Kidney (tissue), 14 donors: ENCODE results near the gene TLL2. TPM values are rescaled to one million over a fixed set of nuclear protein-coding genes. Genes with fewer than 3 reads are reported as not detected.

Experiments used
- DNase-seq, 5 donors: peaks; one replicate each; pipeline ENCODE4 v3.0.0-alpha.2; 2013 to 2020
- FAIRE-seq: peaks from 2 replicates; lab custom pipeline; 2012; peaks lifted over from hg19 to GRCh38; lab: Jason Lieb, UNC
- H3K27ac ChIP-seq, 2 donors: one replicate each; pipeline ENCODE4 v1.7.0; 2013; ENCODE audit warnings: low read depth in 2 of 2, low read length in 2 of 2, inconsistent platforms in 1 of 2
- H3K27me3 ChIP-seq: one replicate; pipeline ENCODE4 v1.7.1; 2013; ENCODE audit warnings: low read length, inconsistent platforms; ENCODE audit not compliant: control insufficient read depth, insufficient read depth
- H3K36me3 ChIP-seq, 3 donors: one replicate each; pipeline versions ENCODE4 v1.7.0 to v1.7.1; 2013; ENCODE audit warnings: low read length in 3 of 3, control low read depth in 1 of 3, inconsistent platforms in 1 of 3; ENCODE audit not compliant: insufficient read depth in 3 of 3, control insufficient read depth in 2 of 3
- H3K4me1 ChIP-seq, 3 donors: one replicate each; pipeline versions ENCODE4 v1.7.0 to v1.7.1; 2013; ENCODE audit warnings: low read length in 3 of 3, inconsistent platforms in 1 of 3, low read depth in 1 of 3; ENCODE audit not compliant: control insufficient read depth in 2 of 3, insufficient read depth in 2 of 3
- H3K4me3 ChIP-seq, 3 donors: one replicate each; pipeline versions ENCODE4 v1.7.0 to v1.8.1; 2013; ENCODE audit warnings: low read length in 3 of 3, control low read depth in 1 of 3, inconsistent platforms in 1 of 3
- H3K9ac ChIP-seq, 3 donors: one replicate each; pipeline versions ENCODE4 v1.7.0 to v1.7.1; 2013; ENCODE audit warnings: low read length in 3 of 3, control low read depth in 1 of 3, inconsistent platforms in 1 of 3
- H3K9me3 ChIP-seq, 3 donors: one replicate each; pipeline versions ENCODE4 v1.7.0 to v1.7.1; 2013; ENCODE audit warnings: low read length in 3 of 3, control low read depth in 1 of 3, inconsistent platforms in 1 of 3; ENCODE audit not compliant: control insufficient read depth in 2 of 3, insufficient read depth in 1 of 3
- CTCF ChIP-seq: IDR thresholded peaks from 3 replicates; pipeline ENCODE4 v1.5.1; 2012; ENCODE audit warnings: mild to moderate bottlenecking, moderate library complexity, borderline replicate concordance; ENCODE audit not compliant: insufficient read depth; ENCODE audit errors: extremely low read depth
- intact Hi-C: fragments of 100-400 bp; cut with DNase I; formaldehyde crosslinking; loops from one replicate; pipeline ENCODE4 v1.11.1; 2022
- polyA plus RNA-seq: library from polyadenylated mRNA; stranded (reverse); fragments of 350-450 nt; fragmentation: Illumina TruSeq; extraction: RNeasy Lipid Tissue Mini Kit (QIAGEN cat#74804); gene quantifications from one replicate; pipeline ENCODE4 v1.2.3, GENCODE V29; 2014; ENCODE audit warnings: low read depth, low replicate concordance; ENCODE audit not compliant: insufficient read depth
- total RNA-seq: library from RNA; stranded (reverse); fragmentation: NEBNext Ultra II Directional; extraction: Animal tissue kit (Norgen Biotek cat#: 25700); gene quantifications from one replicate; pipeline ENCODE4 v1.2.1, GENCODE V29; 2021
- donor health status: control.
- donor health status: control.
- donor health status: control.
- donor health status: control.
- donor health status: control.
- donor health status: DM: yes; HTN: yes; CAD: no.
- donor health status: Normal renal cell carcinoma (clear cell type).

TLL2 gene
- total and polyA plus RNA-seq, 2 donors from 2014 or later, result 0.39 to 0.98 TPM

- H3K27ac ChIP-seq, result no peak overlapping the region
- no peaks in the 10 kb centered on the region for H3K9me3 ChIP-seq
- TF ChIP-seq CTCF, result no peak
- H3K9ac ChIP-seq, result no peak overlapping the region
- FAIRE-seq (no peak), DNase-seq (no peak)
- H3K27me3 ChIP-seq, result no peaks in the 10 kb centered on the region
- H3K36me3 ChIP-seq, result no peaks in the 10 kb centered on the region
- H3K4me3 ChIP-seq, result no peak overlapping the region
- intact Hi-C loops, result no loop called here
- H3K4me1 ChIP-seq, result no peaks in the 10 kb centered on the region
Measured at GRCh38 chr10:96495544-96495943, 18.2 kb downstream of the TLL2 start.

GRCh38 chr10:96494694-96495093 is 19.0 kb downstream of the TLL2 start:
- DNase-seq (no peak), FAIRE-seq (no peak)
- H3K27me3 ChIP-seq, result no peaks in the 10 kb centered on the region
- no peaks in the 10 kb centered on the region for H3K36me3 ChIP-seq
- TF ChIP-seq CTCF, result no peak
- H3K9me3 ChIP-seq, result no peaks in the 10 kb centered on the region
- H3K4me1 ChIP-seq, result no peaks in the 10 kb centered on the region
- no peak overlapping the region for H3K4me3 ChIP-seq
- no peak overlapping the region for H3K9ac ChIP-seq
- intact Hi-C loops, result no loop called here
- H3K27ac ChIP-seq, result no peak overlapping the region

GRCh38 chr10:96493871-96494525 is 19.7 kb downstream of the TLL2 start:
- FAIRE-seq, result no peak
- Histone ChIP-seq H3K4me1 (no peaks in the 10 kb centered on the region), H3K36me3 (no peaks in the 10 kb centered on the region), H3K9me3 (no peaks in the 10 kb centered on the region), H3K27me3 (no peaks in the 10 kb centered on the region), H3K4me3 (no peak overlapping the region), H3K27ac (no peak overlapping the region), H3K9ac (no peak overlapping the region)
- DNase-seq, result no peak
- intact Hi-C loops, result no loop called here
- TF ChIP-seq CTCF, result no peak

GRCh38 chr10:96493254-96493653 is 20.5 kb downstream of the TLL2 start:
- Histone ChIP-seq H3K36me3 (no peaks in the 10 kb centered on the region), H3K4me3 (no peak overlapping the region), H3K9me3 (no peaks in the 10 kb centered on the region), H3K27ac (no peak overlapping the region), H3K27me3 (no peaks in the 10 kb centered on the region), H3K4me1 (no peaks in the 10 kb centered on the region), H3K9ac (no peak overlapping the region)
- FAIRE-seq (no peak), DNase-seq (no peak)
- no peak for TF ChIP-seq CTCF
- intact Hi-C loops, result no loop called here
